ENCODE data around the gene ATP5F1D.

ATP5F1D gene

DNA sequence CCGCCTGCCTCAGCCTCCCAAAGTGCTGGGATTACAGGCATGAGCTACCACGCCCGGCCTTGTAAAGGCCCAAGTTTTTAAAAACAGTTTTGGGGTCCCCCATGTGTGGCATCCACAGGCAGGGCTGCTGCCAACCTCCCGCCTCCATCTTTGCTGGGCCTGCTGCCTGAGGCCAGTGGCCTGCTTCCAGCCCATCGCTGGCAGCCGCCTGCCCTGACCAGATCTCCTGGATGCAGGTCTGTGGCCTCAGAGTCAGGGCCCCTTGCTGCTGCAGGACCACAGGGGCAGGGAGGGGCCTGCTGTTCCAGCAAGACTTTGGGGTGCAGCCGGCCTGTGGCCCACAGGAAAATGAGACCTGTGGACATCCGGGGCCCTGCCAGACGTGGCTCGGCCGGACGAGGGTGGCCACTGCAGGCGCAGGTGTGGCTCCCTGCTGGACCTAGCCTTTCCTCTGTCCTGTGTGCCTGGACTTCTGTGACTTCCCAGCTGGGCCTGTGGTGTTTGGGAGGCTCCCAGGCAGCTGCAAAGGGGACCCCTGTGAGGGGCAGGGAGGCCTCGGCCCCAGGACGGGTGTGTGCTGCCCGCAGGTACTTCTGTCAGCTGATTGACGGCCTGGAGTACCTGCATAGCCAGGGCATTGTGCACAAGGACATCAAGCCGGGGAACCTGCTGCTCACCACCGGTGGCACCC lies 21.6 kb upstream of the ATP5F1D start:
- no peak for DNase-seq

DNA sequence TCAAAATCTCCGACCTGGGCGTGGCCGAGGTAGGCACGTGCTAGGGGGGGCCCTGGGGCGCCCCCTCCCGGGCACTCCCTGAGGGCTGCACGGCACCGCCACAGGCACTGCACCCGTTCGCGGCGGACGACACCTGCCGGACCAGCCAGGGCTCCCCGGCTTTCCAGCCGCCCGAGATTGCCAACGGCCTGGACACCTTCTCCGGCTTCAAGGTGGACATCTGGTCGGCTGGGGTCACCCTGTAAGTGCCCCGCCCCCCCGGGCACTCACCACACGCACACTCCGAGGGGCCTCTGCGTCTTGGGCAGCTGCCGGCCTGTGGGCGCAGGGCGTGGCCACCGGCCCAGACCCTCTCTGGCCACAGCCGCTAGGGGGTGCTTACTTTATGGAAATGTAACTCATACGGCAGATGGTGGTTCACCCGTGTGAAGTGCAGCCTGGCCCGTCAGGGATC lies 21.0 kb upstream of the ATP5F1D start:
- DNase-seq: no peak

DNA sequence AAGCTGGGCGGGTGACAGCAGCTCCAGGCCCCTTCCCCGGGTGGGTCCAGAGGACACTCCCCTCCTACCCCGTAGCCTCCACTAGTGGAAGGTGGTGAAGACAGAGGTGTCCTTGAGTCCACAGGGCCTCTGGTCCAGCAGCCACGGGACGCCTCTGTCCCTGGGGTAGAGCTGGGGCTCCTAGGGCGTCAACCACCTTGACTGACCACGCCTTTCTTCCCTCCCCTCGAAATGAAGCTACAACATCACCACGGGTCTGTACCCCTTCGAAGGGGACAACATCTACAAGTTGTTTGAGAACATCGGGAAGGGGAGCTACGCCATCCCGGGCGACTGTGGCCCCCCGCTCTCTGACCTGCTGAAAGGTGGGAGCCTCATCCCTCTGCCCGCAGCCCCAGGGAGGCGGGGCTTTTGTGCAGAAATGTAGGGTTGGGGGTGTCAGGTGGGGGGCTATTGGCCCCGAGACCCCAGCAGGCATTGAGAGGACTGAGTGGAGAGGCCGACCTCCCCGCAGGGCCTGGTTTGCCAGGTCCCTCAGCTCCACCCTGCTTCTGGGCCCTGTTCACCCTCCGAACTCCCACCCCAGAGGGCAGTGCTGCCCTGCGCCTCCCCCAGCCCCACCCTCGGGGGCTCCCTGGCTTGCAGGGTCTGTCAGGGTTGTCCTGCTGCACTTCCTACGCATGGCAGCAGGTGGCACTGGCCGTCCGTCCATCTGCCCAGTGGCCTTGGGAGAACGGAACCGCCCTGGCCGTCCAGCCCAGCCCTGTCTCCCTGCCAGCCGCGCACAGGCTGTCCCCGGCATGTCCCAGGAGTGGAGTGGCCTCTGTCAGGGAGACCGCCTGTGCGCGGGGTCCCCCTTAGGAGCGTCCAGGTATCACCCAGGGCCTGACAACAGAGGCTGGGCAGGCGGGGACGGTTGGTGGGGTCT lies 20.3 kb upstream of the ATP5F1D start:
- no peak for DNase-seq

DNA sequence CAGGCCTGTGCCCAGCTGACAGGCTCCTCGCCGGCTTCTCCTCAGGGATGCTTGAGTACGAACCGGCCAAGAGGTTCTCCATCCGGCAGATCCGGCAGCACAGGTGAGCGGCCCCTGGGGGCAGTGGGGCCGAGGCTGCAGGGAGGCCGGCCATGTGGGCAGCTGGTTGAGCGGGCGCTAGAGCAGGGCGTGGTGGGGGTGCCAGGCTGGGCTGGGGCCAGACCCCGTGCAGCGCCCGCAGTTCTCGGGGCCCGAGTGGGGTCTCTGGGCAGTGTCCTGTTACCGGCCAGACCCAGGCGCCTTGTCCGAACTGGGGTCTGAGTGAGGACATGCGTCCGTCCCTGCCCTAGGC lies 19.7 kb upstream of the ATP5F1D start:
- DNase-seq: no peak

DNA sequence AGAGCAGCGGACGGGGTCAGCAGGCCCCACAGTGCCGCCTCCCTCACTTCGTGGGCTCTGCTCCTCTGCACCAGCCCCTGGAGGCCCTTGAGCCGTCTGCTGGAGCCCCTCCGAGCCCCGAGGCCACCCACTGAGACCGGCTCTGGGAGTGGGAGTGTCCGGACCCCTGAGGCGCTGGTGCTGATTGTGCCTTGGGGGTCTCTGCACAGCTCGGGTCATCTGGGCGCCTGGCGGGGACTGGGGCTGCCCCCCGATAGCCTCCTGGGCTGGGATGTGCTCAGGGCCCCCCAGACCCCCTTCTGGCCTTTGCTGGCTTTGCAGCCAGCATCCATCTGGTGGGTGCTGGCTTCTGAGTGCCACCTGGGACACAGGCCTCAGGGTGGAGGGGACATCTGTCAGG lies 19.2 kb upstream of the ATP5F1D start:
- DNase-seq: no peak

DNA sequence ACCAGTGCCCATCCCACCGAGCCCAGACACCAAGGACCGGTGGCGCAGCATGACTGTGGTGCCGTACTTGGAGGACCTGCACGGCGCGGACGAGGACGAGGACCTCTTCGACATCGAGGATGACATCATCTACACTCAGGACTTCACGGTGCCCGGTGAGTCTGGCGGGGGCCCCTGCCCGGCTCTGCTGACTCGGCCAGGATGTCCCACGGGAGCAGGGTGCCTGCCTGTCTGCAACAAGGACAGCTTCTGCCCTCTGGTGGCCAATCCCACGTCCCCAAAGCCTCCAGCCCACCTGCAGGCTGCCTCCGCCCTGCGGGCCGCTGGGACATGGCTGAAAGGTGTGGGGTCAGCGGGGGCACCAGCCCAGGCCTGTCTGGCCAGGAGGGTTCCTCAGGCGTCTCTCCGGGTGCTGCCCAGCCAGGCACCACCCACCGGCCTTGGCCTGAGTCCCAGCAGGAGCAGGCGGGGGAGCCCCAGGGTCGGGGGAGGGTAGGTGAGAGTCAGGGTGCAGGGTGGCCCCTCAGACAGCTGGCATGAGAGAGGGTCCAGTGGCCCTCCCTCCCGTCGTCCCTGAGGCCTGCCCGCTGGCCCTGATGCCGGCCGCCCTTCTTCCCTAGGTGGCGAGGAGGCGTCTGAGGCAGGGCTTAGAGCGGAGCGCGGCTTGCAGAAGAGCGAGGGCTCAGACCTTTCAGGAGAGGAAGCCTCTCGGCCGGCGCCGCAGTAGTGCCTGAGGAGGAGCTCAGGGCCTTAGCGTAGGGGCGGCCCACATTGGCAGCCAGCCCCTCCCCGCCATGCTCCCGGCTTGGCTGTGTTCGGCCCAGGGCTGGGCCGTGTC lies 18.3 kb upstream of the ATP5F1D start:
- no peak for DNase-seq

DNA sequence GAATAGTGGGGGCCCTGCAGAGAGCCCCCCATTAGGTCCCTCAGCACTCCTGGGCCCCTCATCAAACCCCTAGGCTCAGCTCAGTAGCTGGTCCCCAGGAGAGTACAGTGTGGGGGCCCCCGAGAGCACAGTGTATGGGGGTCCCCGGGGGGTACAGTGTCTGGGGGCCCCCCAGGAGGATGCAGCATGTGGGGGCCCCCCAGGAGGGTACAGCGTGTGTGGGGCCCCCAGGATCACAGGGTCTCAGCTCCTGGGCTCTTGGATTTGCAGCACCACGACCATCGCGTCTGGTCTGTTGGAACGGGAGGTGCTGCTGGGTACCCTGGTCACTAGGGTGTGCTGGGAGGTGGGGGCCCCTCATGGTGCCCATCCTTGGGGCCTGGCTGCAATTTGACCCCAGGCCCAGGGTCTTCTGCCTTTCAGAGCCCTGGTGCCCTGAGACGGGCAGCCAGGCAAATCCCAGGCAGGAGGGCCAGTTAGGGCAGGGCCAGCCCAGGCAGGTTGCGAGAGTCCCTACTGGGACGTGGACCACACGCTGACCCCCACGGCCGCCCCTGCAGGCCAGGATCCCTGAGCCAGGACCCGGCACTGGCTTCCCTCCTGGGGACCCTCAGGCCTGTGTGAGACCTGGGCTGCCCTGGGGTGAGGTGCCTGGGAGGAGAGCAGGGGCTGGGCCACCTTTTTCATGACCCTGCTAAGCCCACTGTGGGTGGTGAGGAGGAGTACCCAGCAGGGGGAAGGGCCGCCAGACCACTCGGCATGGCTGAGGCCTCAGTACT lies 17.3 kb upstream of the ATP5F1D start:
- no peak for DNase-seq

DNA sequence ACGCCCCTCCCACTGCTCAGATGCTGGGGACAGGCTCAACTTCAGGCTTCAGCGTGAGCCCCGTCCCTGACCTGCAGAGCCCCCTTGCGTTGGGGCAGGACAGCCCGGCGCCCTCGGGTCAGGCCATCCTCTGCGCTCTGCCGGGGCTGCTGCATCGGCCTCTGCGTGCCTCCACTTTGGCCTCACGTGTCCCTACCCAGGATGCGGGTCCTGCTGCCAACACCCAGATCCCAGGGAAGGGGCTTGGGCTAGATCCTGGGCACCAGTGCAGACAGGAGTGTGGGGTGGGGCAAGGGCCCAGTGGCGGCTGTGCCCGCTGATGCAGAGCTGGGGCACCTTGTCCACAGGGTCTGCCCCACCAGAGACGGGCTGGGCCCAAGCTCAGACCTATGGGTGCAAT lies 16.7 kb upstream of the ATP5F1D start:
- DNase-seq: no peak

DNA sequence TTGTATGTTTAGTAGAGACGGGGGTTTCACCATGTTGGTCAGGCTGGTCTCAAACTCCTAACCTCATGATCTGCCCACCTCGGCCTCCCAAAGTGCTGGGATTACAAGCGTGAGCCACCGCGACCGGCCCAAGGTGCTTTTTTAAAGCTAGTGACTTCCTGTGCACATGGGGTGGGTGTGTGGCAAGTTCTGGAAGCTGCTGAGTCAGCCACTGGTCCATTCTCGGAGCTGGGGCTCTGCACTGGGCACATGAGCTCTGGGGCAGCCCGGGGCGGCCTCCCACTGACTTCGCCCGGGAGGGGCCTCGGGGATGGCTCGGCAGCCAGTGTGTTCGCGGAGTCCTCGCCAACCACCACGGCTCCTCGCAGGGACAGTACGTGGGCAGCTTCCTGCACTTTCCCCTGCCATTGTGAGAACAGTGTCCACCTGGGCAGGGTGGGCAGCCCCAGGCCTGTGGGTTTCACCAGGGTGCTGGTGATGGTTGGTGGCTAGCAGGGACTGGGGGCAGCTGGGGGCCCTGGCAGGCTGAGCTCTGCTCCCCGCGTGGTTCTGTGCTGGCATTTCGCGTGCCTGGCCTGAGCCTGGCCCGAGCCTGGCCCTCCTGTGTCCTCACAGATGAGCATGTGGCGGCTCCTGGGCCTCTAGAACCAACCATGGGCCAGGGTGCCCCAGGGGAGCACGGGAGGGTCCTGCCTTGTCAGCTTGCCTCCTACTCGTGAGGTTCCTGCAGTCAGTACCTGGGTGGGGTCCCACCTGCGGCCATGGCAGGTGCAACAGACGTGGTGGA lies 15.9 kb upstream of the ATP5F1D start:
- no peak for DNase-seq

DNA sequence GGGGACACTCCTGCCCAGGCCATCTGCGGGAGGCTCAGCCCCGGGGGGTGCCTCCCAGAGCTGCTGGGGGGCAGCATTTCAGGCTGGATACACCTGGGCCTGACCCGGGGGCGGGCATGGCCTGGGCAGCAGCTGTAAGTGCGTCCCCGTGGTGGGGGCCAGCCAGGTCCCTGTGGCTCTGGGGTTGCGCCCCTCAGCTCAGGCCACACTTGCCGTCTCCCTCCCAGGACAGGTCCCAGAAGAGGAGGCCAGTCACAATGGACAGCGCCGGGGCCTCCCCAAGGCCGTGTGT lies 15.4 kb upstream of the ATP5F1D start:
- no peak for DNase-seq

DNA sequence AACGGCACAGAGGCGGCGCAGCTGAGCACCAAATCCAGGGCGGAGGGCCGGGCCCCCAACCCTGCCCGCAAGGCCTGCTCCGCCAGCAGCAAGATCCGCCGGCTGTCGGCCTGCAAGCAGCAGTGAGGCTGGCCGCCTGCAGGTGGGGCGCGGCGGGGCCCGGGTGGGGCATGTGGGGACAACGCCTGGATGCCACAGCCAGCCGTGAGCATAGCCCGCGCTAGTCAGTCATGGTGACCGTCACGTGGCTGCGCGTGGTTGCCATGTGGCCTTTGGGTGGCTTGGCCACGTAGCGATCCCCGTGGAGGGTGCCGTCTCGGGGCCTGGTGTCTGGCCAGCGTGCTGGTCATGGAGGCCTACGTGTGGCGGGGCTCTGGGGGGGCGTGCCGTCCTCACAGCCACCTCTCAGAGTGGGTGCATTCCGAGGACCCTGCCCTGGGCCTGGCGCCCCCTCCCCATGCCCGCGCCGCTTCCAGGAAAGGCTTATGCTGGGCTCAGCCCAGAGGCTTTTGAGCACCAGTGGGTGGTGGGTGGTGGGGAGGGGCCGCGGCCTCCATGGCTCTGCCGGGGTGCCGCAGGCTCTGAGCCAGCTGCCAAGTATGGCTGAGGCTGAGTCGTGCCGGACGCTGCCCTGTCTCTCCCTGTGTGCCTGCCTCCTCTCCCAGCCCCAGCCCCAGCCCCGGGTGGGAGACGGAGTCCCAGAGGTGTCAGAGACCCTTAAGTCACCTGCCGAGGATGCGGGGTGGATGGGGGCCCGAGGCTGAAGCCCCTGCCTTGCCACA lies 14.8 kb upstream of the ATP5F1D start:
- no peak for DNase-seq

DNA sequence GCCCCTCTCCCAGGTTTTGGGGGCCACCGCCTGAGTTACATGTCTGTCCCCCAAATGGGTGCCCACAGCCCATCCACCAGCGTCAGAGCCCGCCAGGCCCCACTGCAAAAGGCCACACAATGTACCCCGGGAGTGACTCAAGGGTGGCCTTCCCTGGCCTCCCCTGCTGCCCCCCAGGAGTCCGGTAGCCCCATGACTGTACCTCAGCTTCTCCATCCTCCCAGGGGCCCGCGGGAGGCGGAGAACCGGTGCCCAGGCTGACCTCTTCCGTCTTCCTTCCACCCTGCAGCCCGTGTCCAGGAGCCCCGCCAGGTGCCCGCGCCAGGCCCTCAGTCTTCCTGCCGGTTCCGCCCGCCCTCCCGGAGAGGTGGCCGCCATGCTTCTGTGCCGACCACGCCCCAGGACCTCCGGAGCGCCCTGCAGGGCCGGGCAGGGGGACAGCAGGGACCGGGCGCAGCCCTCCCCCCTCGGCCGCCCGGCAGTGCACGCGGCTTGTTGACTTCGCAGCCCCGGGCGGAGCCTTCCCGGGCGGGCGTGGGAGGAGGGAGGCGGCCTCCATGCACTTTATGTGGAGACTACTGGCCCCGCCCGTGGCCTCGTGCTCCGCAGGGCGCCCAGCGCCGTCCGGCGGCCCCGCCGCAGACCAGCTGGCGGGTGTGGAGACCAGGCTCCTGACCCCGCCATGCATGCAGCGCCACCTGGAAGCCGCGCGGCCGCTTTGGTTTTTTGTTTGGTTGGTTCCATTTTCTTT lies 14.1 kb upstream of the ATP5F1D start:
- no peak for DNase-seq

DNA sequence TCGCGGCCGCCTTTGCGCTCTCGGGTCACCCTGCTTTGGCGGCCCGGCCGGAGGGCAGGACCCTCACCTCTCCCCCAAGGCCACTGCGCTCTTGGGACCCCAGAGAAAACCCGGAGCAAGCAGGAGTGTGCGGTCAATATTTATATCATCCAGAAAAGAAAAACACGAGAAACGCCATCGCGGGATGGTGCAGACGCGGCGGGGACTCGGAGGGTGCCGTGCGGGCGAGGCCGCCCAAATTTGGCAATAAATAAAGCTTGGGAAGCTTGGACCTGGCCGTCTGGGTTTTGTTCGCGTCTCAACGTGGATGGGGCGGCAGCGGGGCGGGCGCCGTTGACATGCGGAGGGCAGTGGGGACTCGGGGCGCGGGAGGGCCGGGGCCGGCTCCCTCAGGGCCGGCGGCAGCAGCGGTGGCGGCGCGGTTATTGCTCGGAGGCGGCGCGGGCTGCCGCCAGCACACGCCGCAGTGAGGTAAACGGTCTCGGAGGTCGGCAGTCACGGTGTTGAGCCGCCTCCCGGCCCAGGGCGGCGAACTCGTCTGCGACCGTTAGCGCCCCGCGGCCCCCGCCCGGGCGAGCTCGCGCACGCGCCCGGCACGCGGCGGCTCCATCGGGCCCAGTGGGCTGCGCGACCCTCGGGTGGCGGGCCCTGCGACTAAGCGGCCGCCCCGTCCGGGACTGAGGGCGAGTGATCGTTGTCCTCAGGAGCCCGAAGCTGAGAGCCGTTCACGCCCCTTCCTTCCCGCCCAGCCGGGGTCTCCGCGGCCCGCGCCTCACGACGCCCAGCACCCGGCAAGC lies 13.2 kb upstream of the ATP5F1D start:
- no peak for DNase-seq

DNA sequence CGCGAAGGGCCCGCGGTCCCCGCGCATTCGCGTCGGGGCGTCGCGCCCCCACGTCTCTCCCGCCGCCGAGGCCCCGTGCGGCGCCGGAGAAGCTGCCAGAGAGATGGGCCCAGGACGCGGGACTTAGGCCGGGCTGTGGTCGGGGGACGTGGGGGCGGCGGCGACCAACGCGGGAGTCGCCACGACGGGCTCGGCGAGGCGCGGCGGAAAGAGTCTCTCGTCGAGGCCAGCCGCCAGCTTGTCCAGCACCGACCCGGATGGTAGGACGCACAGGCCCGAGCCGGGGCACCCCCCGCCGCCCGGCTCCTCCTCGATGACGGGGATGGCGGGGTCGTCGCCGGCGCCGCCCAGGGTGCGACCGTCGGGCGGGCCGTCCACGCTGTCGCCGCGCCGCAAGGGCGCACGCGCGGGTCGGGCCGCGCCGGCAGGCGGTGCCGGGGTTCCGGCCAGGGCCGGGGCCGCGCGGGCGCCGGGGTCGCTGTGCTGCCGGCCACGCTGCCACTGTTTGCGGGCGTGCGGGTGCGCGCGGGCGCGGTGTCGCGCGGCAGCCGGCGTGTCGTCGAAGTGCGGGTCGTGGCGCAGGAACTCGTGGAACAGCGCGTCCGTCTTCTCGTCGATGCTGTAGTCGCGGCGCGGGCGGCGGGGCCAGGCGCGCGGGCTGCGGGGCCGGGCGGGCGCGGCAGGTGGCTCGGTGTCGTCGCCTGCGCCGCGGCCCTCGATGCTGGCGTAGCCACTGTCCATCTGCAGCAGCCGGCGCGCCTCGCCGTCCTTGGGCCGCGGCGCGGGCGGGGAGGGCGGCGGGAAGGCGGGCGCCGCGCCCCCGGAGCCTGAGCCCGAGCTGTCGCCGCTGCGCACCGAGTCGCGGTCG lies 12.3 kb upstream of the ATP5F1D start:
- DNase-seq: no peak

DNA sequence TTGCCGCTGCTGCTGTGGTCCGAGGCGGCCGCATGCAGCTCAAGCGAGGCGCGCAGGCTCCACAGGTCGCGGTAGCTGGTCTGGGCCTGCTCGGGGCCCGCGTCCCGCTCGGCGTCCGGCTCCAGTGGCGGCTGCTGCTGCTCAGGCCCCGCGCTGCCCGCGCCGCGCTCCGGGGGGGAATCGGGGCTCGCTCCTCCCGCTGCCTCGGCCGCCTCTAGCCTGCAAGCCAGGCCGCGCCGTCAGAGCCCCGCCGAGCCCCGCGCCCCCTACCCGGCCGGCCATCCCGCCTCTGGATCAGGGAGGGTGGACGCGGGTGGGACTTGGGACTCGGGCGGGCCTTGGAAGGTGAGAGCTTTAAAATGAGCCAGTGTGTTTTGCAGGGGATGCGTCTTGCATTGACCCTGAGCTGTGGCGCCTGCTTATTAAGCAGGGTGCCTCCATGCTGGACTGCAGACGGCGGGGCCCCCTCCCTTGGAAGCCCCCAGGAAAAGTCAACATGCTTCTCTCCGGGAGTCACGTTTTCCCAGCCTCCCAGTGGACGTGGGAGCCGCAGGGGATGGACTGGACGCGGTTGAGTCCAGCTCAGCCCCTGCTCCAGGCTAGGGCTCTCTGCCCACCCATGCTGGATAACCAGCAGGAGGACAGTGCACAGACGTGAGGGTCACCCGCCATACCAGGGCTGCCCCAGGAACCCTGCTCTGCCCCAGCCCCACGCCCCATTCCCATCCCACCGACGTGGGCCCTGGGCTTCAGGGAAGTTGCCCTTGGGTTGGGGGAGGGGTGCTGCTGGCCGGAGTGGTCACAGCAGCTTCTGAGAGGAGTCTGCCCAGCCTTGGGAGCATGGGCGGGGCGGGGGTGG lies 11.4 kb upstream of the ATP5F1D start:
- no peak for DNase-seq

DNA sequence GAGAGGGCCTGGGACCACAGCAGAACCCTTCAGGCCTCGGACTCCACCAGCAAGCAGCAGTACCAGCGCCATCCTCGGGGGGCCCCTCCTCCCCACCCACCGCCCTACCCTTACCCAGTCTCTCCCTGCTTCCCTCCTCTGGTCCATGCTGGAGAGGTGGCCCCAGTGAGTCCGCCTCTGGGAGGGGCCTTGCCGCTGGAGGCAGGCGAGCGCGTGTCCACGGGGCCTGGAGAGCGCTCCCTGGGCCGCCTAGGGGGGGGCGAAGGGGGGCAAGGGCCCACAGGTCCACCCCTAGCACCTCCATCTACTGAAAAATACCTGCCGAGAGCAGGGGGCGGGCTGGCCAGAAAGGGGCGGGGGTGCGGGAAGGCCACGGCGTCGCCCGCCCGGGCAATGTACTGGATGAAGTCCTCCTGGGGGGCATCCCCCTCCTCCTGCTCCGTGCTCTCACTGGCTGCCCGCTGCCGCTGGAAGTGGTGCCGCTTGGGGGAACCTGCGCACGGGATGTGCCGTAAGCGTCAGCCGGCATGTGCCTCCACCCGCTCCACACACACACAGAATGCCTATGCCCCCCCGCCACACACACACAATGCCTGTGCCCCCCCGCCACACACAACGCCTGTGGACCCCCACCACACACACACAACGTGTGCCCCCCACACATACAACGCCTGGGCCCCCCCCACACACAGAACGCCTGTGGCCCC lies 10.6 kb upstream of the ATP5F1D start:
- no peak for DNase-seq
